Measurements from ENCODE around the gene IGFBP1. TPM values are rescaled to one million over a fixed set of nuclear protein-coding genes. Genes with fewer than 3 reads are reported as not detected.

The IGFBP1 gene
- total RNA-seq, 2 donors from 2014 or later: not detected

GRCh38 chr7:45915606-45916005 lies 27.3 kb downstream of the IGFBP1 start:
- no peaks in the 10 kb centered on the region for H3K36me3 ChIP-seq
- H3K27ac ChIP-seq: no peak overlapping the region
- no peaks in the 10 kb centered on the region for H3K4me1 ChIP-seq (replicated peaks)
- no peaks in the 10 kb centered on the region for H3K27me3 ChIP-seq (replicated peaks; ENCODE audit: insufficient read depth)
- intact Hi-C loops (cut with DNase I): loop anchor here (5.0 kb wide), 1 partner anchor 1337 kb away; no protein-coding TSS in a partner anchor
- WGBS: 87% methylated on average over 3 of the region's 3 CpGs
- DNase-seq (ENCODE audit: low spot score): no peak
- H3K9me3 ChIP-seq: no peaks in the 10 kb centered on the region
- TF ChIP-seq POLR2A (IDR thresholded peaks at IDR 0.05) (no peak), POLR2AphosphoS5 (IDR thresholded peaks at IDR 0.05) (no peak)
- no peak overlapping the region for H3K4me3 ChIP-seq

- intact Hi-C loops (cut with DNase I): loop anchor here (5.0 kb wide), 1 partner anchor 1335 kb away; no protein-coding TSS in a partner anchor
- Histone ChIP-seq H3K4me1 (replicated peaks) (no peaks in the 10 kb centered on the region), H3K9me3 (no peaks in the 10 kb centered on the region), H3K27ac (no peak overlapping the region), H3K36me3 (no peaks in the 10 kb centered on the region), H3K27me3 (replicated peaks; ENCODE audit: insufficient read depth) (no peaks in the 10 kb centered on the region), H3K4me3 (no peak overlapping the region)
- no peak for DNase-seq (ENCODE audit: low spot score)
- TF ChIP-seq CTCF (IDR thresholded peaks at IDR 0.05): no peak
- no peak for TF ChIP-seq POLR2A (IDR thresholded peaks at IDR 0.05)
- no peak for TF ChIP-seq POLR2AphosphoS5 (IDR thresholded peaks at IDR 0.05)
- WGBS: 70% methylated on average over 14 of the region's 14 CpGs
Observed at GRCh38 chr7:45917064-45917463, 28.8 kb downstream of the IGFBP1 start.

- H3K4me1 ChIP-seq (replicated peaks): no peaks in the 10 kb centered on the region
- intact Hi-C loops (cut with DNase I): loop anchor here (2.0 to 5.0 kb wide), 2 partner anchors 1263 to 1335 kb away; no protein-coding TSS in a partner anchor
- peak; percentile 70 for DNase-seq (ENCODE audit: low spot score)
- H3K27me3 ChIP-seq (replicated peaks; ENCODE audit: insufficient read depth): no peaks in the 10 kb centered on the region
- TF ChIP-seq POLR2A (IDR thresholded peaks at IDR 0.05) (no peak), POLR2AphosphoS5 (IDR thresholded peaks at IDR 0.05) (peak; percentile 35), CTCF (IDR thresholded peaks at IDR 0.05) (peak; percentile 86 to 94 (median 91))
- no peaks in the 10 kb centered on the region for H3K9me3 ChIP-seq
- H3K36me3 ChIP-seq: no peaks in the 10 kb centered on the region
- H3K27ac ChIP-seq: no peak overlapping the region
- 7% methylated on average over 15 of the region's 15 CpGs for WGBS
- H3K4me3 ChIP-seq: no peak overlapping the region
Observed at GRCh38 chr7:45917658-45918057, 29.4 kb downstream of the IGFBP1 start.

- Histone ChIP-seq H3K9me3 (no peaks in the 10 kb centered on the region), H3K27me3 (replicated peaks; ENCODE audit: insufficient read depth) (no peaks in the 10 kb centered on the region), H3K4me1 (replicated peaks) (no peaks in the 10 kb centered on the region), H3K36me3 (no peaks in the 10 kb centered on the region), H3K4me3 (no peak overlapping the region), H3K27ac (no peak overlapping the region)
- DNase-seq (ENCODE audit: low spot score): no peak
- WGBS: 74% methylated on average over 2 of the region's 2 CpGs
- TF ChIP-seq POLR2A (IDR thresholded peaks at IDR 0.05) (no peak), POLR2AphosphoS5 (IDR thresholded peaks at IDR 0.05) (no peak), CTCF (IDR thresholded peaks at IDR 0.05) (no peak)
- intact Hi-C loops (cut with DNase I): loop anchor here (2.0 to 5.0 kb wide), 2 partner anchors 1262 to 1334 kb away; no protein-coding TSS in a partner anchor
Observed at GRCh38 chr7:45918556-45918955, 30.3 kb downstream of the IGFBP1 start.

GRCh38 chr7:45919231-45919784 lies 31.0 kb downstream of the IGFBP1 start:
- TF ChIP-seq POLR2AphosphoS5 (IDR thresholded peaks at IDR 0.05) (no peak), CTCF (IDR thresholded peaks at IDR 0.05) (no peak), POLR2A (IDR thresholded peaks at IDR 0.05) (no peak)
- H3K9me3 ChIP-seq: no peaks in the 10 kb centered on the region
- intact Hi-C loops (cut with DNase I): loop anchor here (2.0 to 5.0 kb wide), 2 partner anchors 1261 to 1333 kb away; no protein-coding TSS in a partner anchor
- no peak overlapping the region for H3K27ac ChIP-seq
- DNase-seq (ENCODE audit: low spot score): no peak
- WGBS: 25% methylated on average over 9 of the region's 9 CpGs
- H3K4me1 ChIP-seq (replicated peaks): no peaks in the 10 kb centered on the region
- no peaks in the 10 kb centered on the region for H3K36me3 ChIP-seq
- no peaks in the 10 kb centered on the region for H3K27me3 ChIP-seq (replicated peaks; ENCODE audit: insufficient read depth)
- peak overlapping the region in 1 of 2 donors; percentile 29 for H3K4me3 ChIP-seq

All from prostate gland (tissue), 2 donors.